KOPT-K1 (cell line): ENCODE measurements around the gene RPL10.

ENCODE experiments used
- H3K27ac ChIP-seq: fragments of 200-600 bp; sonication (generic); 2 replicates; pipeline ENCODE4 v1.5.1; 2016; ENCODE audit warnings: antibody characterized with exemption, mild to moderate bottlenecking, low read depth, low read length; ENCODE audit not compliant: poor library complexity, severe bottlenecking
- H3K36me3 ChIP-seq: fragments of 200-600 bp; sonication (generic); 2 replicates; pipeline ENCODE4 v1.5.1; 2017; ENCODE audit warnings: antibody characterized with exemption, mild to moderate bottlenecking, low read length, moderate library complexity; ENCODE audit not compliant: insufficient read depth
- H3K9me3 ChIP-seq: fragments of 200-600 bp; sonication (generic); 2 replicates; pipeline ENCODE4 v1.5.1; 2017; ENCODE audit warnings: antibody characterized with exemption, low read length, mild to moderate bottlenecking; ENCODE audit not compliant: insufficient read depth, poor library complexity, severe bottlenecking

Gene RPL10

GRCh38 chrX:154419189-154419588, 21.0 kb downstream of the RPL10 start:
- peaks cover 11% of the 10 kb centered on the region; the same call in 1 of the 2 replicates for H3K36me3 ChIP-seq
- no peaks in the 10 kb centered on the region for H3K9me3 ChIP-seq
- no peak overlapping the region for H3K27ac ChIP-seq

- no peaks in the 10 kb centered on the region for H3K9me3 ChIP-seq
- peaks cover 11% of the 10 kb centered on the region; the same call in 1 of the 2 replicates for H3K36me3 ChIP-seq
- H3K27ac ChIP-seq, result no peak overlapping the region
Observed at GRCh38 chrX:154419688-154420401, 21.7 kb downstream of the RPL10 start.

- Histone ChIP-seq H3K27ac (no peak overlapping the region), H3K9me3 (no peaks in the 10 kb centered on the region)
Observed at GRCh38 chrX:154420402-154420756, 22.2 kb downstream of the RPL10 start.

GRCh38 chrX:154426916-154427770, 29.0 kb downstream of the RPL10 start:
- no peak overlapping the region for H3K27ac ChIP-seq
- H3K9me3 ChIP-seq, result no peaks in the 10 kb centered on the region
- peaks cover 9% of the 10 kb centered on the region; the same call in 1 of the 2 replicates for H3K36me3 ChIP-seq

More at GRCh38 chrX:154420402-154420756, 22.2 kb downstream of the RPL10 start:
- peaks cover 11% of the 10 kb centered on the region; the same call in 1 of the 2 replicates for H3K36me3 ChIP-seq

- H3K9me3 ChIP-seq, result no peaks in the 10 kb centered on the region
- peak within 1 kb of the TSS; percentile 58 for H3K27ac ChIP-seq
Observed at GRCh38 chrX:154428176-154429171, 30.3 kb downstream of the RPL10 start, which contains the start of gene ATP6AP1. Gene ATP6AP1, plus strand, starts transcription at chrX:154428677. Its CDS starts 16 bp downstream, at chrX:154428693.

GRCh38 chrX:154429711-154430110, 31.5 kb downstream of the RPL10 start:
- Histone ChIP-seq H3K27ac (peak overlapping the region; percentile 58), H3K9me3 (no peaks in the 10 kb centered on the region)

More at GRCh38 chrX:154428176-154429171, 30.3 kb downstream of the RPL10 start, which contains the start of gene ATP6AP1:
- H3K36me3 ChIP-seq, result peaks cover 17% of the 10 kb centered on the region; the same call in 1 of the 2 replicates

GRCh38 chrX:154430479-154430878, 32.3 kb downstream of the RPL10 start:
- H3K27ac ChIP-seq, result no peak overlapping the region
- H3K36me3 ChIP-seq, result peaks cover 34% of the 10 kb centered on the region; the same call in 1 of the 2 replicates
- H3K9me3 ChIP-seq, result no peaks in the 10 kb centered on the region

More at GRCh38 chrX:154429711-154430110, 31.5 kb downstream of the RPL10 start:
- peaks cover 27% of the 10 kb centered on the region; the same call in 1 of the 2 replicates for H3K36me3 ChIP-seq

- peaks cover 39% of the 10 kb centered on the region; the same call in 1 of the 2 replicates for H3K36me3 ChIP-seq
- H3K9me3 ChIP-seq, result no peaks in the 10 kb centered on the region
- H3K27ac ChIP-seq, result no peak overlapping the region
Observed at GRCh38 chrX:154430916-154431315, 32.7 kb downstream of the RPL10 start.

GRCh38 chrX:154431341-154431740, 33.2 kb downstream of the RPL10 start:
- Histone ChIP-seq H3K36me3 (peaks cover 43% of the 10 kb centered on the region; the same call in 1 of the 2 replicates), H3K27ac (no peak overlapping the region), H3K9me3 (no peaks in the 10 kb centered on the region)

GRCh38 chrX:154432210-154432609, 34.0 kb downstream of the RPL10 start:
- Histone ChIP-seq H3K9me3 (no peaks in the 10 kb centered on the region), H3K27ac (no peak overlapping the region), H3K36me3 (peaks cover 43% of the 10 kb centered on the region; the same call in 1 of the 2 replicates)

GRCh38 chrX:154433605-154434004, 35.4 kb downstream of the RPL10 start:
- Histone ChIP-seq H3K9me3 (no peaks in the 10 kb centered on the region), H3K36me3 (peaks cover 45% of the 10 kb centered on the region; the same call in 1 of the 2 replicates), H3K27ac (no peak overlapping the region)

- no peak overlapping the region for H3K27ac ChIP-seq
- no peaks in the 10 kb centered on the region for H3K9me3 ChIP-seq
- H3K36me3 ChIP-seq, result peaks cover 55% of the 10 kb centered on the region; the same call in 1 of the 2 replicates
Observed at GRCh38 chrX:154434394-154435168, 36.4 kb downstream of the RPL10 start.

GRCh38 chrX:154435171-154435733, 37.1 kb downstream of the RPL10 start:
- H3K36me3 ChIP-seq, result peaks cover 62% of the 10 kb centered on the region; the same call in 1 of the 2 replicates
- H3K27ac ChIP-seq, result no peak overlapping the region
- no peaks in the 10 kb centered on the region for H3K9me3 ChIP-seq
